Stimulated activated effector memory CD8-positive, alpha-beta T cell treated with anti-CD3 and anti-CD28 coated beads, Interleukin-12 subunit alpha, Interleukin-12 subunit beta, amount 100 ng/mL, for 72 hours (primary cell): ENCODE measurements around the gene RGS19.

Experiments
- ATAC-seq: fragments of 150-1000 bp; cut with Tn5 transposase; 2 replicates; pipeline ENCODE4 v1.10.0; 2021
- DNase-seq, 2 donors: peaks; one replicate each; pipeline ENCODE4 v3.0.0; 2021 to 2022; ENCODE audit warnings: low spot score in 2 of 2
- H3K27ac Mint-ChIP-seq: one replicate; pipeline ENCODE4 v1.8.0; 2022; ENCODE audit warnings: mild to moderate bottlenecking, mixed read lengths
- H3K36me3 Mint-ChIP-seq: one replicate; pipeline ENCODE4 v1.8.0; 2022; ENCODE audit warnings: mild to moderate bottlenecking, mixed read lengths
- H3K4me1 Mint-ChIP-seq: one replicate; pipeline ENCODE4 v1.8.0; 2022; ENCODE audit warnings: mixed read lengths
- H3K4me3 Mint-ChIP-seq: one replicate; pipeline ENCODE4 v1.8.0; 2022; ENCODE audit warnings: mild to moderate bottlenecking, mixed read lengths
- H3K9me3 Mint-ChIP-seq: one replicate; pipeline ENCODE4 v1.8.0; 2022; ENCODE audit warnings: mixed read lengths

Gene RGS19

DNA sequence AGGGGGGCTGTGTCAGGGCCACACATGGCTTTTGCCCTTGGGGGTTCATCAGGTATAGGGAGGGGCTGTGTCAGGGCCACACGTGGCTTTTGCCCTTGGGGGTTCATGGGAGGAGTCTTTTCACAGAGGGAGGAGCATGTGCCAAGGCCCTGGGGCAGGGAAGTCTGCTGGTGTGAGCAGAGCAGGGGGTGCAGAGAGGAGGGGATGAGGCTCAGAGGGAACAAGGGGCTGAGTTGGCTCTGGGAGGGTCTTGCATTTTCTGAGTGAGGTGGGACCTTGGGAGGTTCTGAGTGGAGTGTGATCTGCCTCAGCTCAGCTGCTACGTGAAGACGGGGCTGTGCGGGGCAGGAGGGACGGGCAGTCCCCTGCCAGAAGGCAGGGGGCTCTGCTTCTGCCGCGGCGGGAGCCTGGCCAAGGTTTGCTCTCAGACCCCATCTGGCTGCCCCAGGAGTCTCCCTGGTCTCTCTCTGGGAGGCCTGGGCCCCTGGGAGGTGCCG, 23.9 kb downstream of the RGS19 start:
- H3K36me3 Mint-ChIP-seq, result peaks cover 12% of the 10 kb centered on the region
- ATAC-seq, result no peak
- no peak for DNase-seq
- H3K9me3 Mint-ChIP-seq, result no peaks in the 10 kb centered on the region
- peak overlapping the region; percentile 21 for H3K4me3 Mint-ChIP-seq
- peak overlapping the region; percentile 71 for H3K27ac Mint-ChIP-seq
- peaks cover 39% of the 10 kb centered on the region for H3K4me1 Mint-ChIP-seq

DNA sequence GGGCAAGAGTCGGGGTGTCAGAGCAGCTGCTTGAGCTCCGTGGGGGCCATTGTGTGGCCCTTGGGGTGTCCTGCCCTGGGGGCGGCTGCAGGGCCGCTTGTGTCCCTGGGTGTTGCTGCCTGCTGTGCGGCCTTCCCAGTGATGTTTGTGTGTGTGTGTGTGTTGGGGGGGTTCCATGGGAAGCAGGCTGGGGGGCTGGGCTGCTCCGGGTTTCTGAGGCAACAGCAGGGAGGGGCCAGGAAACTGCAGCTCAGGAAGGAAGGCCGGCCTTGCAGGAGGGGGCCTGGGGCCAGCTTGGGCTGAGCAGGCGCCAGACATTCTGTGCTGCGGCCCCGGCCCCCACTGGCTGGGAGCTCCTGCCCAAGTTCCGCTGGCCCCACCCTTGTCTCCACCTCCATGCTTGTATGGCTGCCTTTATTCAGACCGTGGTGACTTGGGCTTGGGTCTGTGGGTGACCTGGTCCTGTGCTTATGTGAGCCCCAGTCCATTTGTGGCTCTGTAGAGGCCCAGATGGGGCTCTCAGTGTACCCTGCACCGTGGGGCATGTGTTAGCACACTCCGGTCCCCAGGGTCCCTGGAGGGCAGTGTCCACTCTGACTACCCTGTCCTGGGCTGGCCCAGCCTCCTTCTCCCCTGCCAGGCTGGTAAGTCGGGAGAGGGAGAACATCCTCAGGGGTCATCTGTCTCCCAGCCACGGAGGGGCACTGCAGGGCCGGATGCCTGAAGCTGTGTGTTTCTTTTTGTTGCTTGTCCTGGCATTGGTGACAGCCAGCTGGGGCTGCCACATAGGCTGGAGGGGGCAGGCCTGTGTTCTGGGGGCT, 25.3 kb downstream of the RGS19 start:
- H3K27ac Mint-ChIP-seq, result no peak overlapping the region
- peaks cover 12% of the 10 kb centered on the region for H3K36me3 Mint-ChIP-seq
- ATAC-seq (no peak), DNase-seq (no peak)
- H3K4me3 Mint-ChIP-seq, result no peak overlapping the region
- no peaks in the 10 kb centered on the region for H3K9me3 Mint-ChIP-seq
- peaks cover 34% of the 10 kb centered on the region for H3K4me1 Mint-ChIP-seq

DNA sequence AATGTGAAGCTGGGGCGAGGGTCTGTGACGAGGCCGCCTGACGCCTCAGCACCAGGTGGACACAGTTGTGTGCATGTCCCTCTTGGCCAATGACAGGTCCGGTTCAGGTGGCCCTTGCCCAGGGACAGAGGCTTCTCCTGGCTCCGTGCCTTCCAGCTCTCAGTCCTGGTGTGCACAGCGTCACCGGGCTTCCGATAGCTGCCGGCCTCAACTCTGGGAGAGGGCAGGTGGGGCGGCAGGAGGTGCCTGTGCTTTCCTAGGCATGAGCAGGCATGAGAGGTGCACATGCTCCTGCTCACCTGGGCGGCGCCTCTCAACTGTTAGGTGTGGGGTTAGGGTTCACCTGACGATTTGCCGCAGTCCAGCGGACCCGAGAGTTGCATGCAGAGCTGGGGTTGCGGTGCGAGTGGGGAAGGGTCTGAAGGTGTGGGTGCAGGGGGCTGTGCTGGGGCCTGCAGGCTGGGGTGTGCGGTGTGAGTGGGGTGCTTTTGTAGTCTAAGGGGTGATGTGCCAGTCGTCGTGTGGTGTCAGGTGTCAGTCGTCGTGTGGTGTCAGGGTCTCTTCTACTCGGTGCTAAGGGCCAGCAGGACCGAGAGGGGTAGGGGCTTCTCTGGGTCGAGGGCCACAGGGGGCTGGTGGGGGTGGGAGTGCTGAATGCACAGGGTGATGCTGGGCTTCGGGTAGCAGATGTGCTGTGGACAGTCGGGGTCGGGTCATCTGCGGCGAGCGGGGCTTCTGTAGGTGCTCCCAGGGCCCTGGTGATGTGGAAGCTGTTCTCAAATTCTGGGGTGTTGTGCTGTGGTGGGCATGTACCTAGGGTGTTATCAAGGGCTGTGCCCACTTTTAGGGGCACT, 26.1 kb downstream of the RGS19 start:
- no peak for ATAC-seq
- H3K4me3 Mint-ChIP-seq, result no peak overlapping the region
- no peaks in the 10 kb centered on the region for H3K9me3 Mint-ChIP-seq
- no peak overlapping the region for H3K27ac Mint-ChIP-seq
- peaks cover 29% of the 10 kb centered on the region for H3K4me1 Mint-ChIP-seq
- DNase-seq, result no peak
- H3K36me3 Mint-ChIP-seq, result peaks cover 7% of the 10 kb centered on the region

DNA sequence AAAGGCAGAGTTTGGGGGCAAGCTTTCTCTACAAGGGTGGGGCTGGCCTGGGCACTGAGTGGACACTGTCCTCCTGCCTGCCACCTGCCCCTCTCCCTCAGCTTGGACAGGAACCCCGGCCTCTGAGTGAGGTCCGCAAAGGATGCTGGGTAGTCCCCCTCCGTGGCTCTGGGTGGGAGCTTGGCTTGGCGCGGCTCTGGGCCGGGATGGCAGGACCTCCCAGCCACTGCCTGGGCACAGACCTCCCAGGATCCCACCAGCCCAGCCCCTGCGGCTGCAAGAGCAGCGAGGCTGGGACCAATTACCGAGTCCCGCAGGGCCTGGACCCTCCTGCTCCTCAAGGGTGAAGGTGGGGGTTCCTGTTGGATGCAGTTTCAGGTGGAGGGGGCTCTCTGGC, 27.0 kb downstream of the RGS19 start:
- ATAC-seq (no peak), DNase-seq (no peak)
- H3K9me3 Mint-ChIP-seq, result no peaks in the 10 kb centered on the region
- H3K27ac Mint-ChIP-seq, result no peak overlapping the region
- H3K4me3 Mint-ChIP-seq, result no peak overlapping the region
- peaks cover 21% of the 10 kb centered on the region for H3K4me1 Mint-ChIP-seq
- peaks cover 4% of the 10 kb centered on the region for H3K36me3 Mint-ChIP-seq

DNA sequence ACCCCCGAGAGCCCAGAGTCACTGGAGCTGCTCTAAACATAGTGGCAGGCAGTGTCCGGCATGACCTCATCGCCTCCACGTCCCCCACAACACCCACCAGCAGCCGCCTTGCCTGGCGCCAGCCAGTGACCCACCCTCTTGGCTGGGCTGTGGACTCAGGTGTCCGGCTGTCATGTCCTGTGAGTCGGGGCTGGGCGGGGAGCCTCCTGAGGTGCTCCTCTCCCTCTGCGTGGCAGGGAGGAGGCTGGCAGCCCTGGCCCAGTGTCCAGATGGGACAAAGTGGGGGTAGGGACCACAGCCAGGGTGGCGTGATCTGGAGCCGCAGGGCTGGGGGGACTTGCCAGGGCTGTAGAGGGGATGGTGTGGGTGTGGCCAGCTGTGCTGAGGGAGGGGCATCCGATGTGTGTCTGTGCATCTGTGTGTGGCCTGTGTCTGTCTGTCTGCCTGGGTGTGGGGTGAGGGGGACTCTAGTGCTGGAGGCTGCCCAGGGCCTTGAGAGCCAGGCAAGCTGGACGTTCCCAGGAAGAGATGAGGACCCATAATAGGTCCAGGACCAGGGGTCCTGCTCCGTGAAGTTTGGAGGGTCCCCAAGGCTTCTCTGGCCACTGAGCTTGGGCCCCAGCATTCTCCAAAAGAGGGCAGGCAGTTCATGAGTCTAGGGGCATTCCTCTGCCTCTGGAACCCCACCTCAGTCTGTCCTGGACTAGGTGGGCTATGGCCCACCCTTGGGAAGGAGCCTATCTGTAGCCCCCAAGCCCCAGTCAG, 27.6 kb downstream of the RGS19 start:
- peaks cover 20% of the 10 kb centered on the region for H3K4me1 Mint-ChIP-seq
- H3K9me3 Mint-ChIP-seq, result no peaks in the 10 kb centered on the region
- no peak for ATAC-seq
- peaks cover 4% of the 10 kb centered on the region for H3K36me3 Mint-ChIP-seq
- H3K4me3 Mint-ChIP-seq, result no peak overlapping the region
- no peak for DNase-seq
- no peak overlapping the region for H3K27ac Mint-ChIP-seq

DNA sequence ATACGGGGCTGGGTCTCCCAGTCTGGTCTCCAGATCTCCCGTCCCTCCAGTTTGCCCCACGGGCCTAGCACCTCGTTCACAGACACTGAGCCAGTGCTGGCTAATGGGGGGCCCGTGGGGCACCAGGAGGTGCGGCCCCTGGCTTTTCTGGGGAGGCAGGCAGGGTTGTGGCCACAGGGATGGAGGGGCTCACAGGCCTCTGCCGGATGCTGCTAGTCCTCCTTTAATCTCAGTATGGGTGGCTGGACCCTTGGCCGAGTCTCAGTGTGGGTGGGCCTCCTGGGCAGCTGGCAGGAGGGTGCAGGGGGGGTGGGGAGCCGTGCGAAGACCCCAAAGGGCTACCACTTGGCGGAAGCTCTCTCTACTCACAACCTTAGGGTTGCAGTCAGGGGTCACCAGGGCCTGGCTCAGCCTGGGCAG, 28.3 kb downstream of the RGS19 start:
- no peaks in the 10 kb centered on the region for H3K9me3 Mint-ChIP-seq
- peak overlapping the region; percentile 24 for H3K4me3 Mint-ChIP-seq
- H3K36me3 Mint-ChIP-seq, result peaks cover 4% of the 10 kb centered on the region
- ATAC-seq, result no peak
- peaks cover 26% of the 10 kb centered on the region for H3K4me1 Mint-ChIP-seq
- no peak overlapping the region for H3K27ac Mint-ChIP-seq
- no peak for DNase-seq

DNA sequence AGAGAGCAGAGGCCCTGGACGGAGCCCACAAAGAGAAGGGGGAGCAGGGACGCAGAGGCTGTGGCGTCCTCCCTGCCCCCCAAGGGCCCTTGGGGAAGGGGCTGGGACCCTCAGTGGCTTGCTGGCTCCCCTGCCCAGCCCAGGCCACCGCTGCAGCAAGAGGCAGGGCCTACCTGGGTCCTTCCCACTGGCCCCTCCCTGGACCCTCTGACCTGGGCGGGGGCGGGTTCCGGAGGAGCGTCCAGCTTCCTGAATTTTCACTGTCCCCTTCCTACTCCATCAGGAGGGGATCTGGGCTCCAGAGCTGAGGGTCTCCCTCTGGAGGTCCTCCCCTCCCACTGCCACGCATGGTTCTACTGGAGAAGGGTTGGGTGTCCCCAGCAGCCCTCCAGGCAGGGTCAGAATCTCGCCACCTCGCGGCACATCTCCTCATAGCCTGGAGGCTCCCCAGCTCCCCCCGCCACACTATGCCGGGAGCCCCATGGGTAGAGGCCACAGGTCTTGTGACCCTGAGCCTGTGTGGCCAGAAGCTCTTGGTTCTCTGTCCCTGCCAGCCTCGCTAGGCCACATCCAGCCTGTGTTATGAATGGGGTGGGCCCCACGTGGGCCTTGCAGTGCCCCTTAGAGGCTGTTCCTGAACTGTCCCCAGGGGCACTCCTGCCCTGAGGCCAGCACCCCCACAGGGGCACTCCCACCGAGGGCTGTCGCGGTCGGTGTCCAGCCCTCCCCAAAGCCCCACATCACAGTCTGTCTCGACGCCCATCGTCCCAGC, 28.9 kb downstream of the RGS19 start:
- ATAC-seq, result no peak
- DNase-seq, result no peak
- H3K4me1 Mint-ChIP-seq, result peaks cover 29% of the 10 kb centered on the region
- H3K36me3 Mint-ChIP-seq, result peaks cover 4% of the 10 kb centered on the region
- H3K4me3 Mint-ChIP-seq, result peak overlapping the region; percentile 37
- no peaks in the 10 kb centered on the region for H3K9me3 Mint-ChIP-seq
- H3K27ac Mint-ChIP-seq, result no peak overlapping the region

DNA sequence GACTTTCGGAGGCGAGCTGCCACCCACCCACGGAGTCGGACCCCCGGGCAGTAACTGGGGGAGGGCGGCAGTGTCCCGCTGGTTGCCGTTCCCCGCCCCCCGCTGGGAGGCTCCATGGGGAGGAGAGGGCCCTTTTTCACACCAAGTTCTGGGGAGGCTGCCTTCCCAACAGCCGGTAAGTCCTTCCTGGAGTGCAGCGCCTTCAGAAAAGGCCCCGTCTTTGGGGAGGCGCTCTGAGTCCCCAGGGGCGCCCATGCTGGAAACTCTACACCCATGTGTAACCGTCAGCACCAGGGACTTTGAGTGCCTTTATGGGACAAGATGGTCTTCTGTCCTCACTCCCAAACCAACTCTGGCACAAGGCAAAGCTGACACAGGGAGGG, 29.4 kb downstream of the RGS19 start:
- Mint-ChIP-seq H3K4me1 (peaks cover 24% of the 10 kb centered on the region), H3K36me3 (peaks cover 4% of the 10 kb centered on the region), H3K4me3 (peak overlapping the region; percentile 37), H3K27ac (no peak overlapping the region), H3K9me3 (no peaks in the 10 kb centered on the region)
- ATAC-seq, result no peak
- no peak for DNase-seq

DNA sequence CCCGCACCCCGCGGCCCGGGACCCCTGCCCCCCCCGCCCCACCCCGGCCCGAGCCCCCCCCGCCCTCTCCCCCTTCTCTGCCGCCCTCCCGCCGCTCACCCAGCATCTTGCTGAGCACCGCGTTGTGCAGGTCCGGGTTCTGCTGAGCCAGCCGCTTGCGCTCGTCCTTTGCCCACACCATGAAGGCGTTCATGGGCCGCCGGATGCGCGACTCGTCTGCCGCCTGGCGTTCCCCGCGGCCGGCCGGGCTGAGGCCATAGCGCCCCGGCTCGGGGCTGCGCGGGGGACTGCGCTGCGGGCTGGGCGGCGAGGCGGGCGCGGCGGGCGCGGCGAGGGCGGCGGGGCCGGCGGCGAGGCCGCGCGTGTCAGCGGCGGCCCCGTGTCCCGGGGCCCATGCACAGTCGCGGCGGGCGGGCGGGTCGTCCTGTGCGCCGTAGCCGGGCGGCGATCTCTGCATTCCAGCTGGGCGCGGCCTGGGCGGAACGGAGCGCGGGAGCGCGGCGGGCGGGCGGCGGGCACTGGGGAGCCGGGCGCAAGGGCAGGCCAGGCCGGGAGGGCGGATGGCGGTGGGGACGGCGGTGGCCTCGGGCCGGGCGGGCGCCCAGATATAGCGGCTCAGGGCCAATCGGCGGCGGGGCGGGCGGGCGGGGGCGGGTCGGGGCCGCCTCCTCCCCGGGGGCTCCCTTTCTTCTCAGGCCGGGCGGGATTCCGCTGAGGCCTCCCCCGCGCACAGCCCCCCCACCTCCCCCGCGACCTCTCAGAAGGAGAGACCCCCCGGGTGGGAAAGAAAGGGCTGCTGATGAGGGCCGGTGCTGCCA, 30.0 kb downstream of the RGS19 start, which contains the start of gene SOX18:
SOX18 (minus strand) TSS at position 580 of the 818 bp plus-strand sequence; CDS start at position 457, 123 bp downstream.
- DNase-seq (no peak), ATAC-seq (peak; percentile 66)
- H3K4me3 Mint-ChIP-seq, result peak within 1 kb of the TSS; percentile 53
- H3K27ac Mint-ChIP-seq, result no peak within 1 kb of the TSS
- no peaks in the 10 kb centered on the region for H3K9me3 Mint-ChIP-seq
- H3K36me3 Mint-ChIP-seq, result peaks cover under 1% of the 10 kb centered on the region
- peaks cover 24% of the 10 kb centered on the region for H3K4me1 Mint-ChIP-seq

DNA sequence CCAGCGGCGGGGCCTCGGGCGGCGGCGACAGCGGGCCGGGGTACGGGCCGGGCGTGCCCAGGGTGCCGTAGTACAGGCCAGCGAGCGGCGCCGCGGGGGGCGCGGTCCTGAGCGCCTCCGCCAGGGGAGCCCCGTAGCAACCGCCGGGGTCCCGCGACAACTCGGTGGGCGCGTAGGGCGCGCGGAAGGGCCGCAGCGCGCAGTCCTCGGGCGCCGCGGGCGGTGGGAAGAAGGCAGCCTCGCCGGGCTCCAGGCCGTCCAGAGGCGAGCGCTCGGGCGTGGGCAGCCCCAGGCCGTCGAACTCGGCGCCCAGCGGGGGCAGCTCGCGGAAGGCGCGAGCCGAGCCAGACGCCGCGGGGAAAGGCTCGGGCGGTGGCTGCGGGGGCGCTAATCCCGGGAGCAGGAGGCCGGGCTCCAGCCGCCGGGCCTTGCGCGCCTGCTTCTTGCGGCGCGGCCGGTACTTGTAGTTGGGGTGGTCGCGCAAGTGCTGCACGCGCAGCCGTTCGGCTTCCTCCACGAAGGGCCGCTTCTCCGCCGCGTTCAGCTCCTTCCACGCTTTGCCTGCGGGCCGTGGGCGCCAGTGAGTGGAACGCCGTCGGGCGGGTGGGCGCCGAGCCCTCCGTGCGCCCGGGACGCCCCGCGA, 30.8 kb downstream of the RGS19 start:
- Mint-ChIP-seq H3K27ac (no peak overlapping the region), H3K9me3 (no peaks in the 10 kb centered on the region), H3K4me3 (peak overlapping the region; percentile 53), H3K36me3 (no peaks in the 10 kb centered on the region), H3K4me1 (peaks cover 20% of the 10 kb centered on the region)
- DNase-seq, result no peak
- no peak for ATAC-seq

DNA sequence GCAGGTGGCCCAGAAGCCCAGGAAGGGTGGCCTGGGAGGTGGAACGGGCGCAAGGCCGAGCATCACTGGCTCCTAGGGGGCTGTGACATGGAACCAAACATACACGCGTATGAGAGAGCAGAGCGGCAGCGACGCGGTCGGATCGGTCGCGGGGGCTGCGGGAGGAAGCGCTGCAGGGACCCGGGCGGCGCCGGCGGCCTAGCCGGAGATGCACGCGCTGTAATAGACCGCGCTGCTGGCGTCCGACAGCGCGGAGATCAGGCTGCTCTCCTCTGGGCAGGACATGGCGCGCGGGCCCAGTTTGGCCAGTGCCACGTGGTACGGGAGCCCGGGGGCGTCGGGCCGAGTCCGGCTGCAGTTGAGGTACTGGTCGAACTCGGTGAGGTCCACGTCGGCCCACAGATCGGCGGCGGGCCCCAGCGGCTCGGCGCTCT, 31.3 kb downstream of the RGS19 start:
- Mint-ChIP-seq H3K36me3 (no peaks in the 10 kb centered on the region), H3K27ac (no peak overlapping the region), H3K4me1 (peaks cover 17% of the 10 kb centered on the region), H3K9me3 (no peaks in the 10 kb centered on the region), H3K4me3 (peak overlapping the region; percentile 38)
- DNase-seq (no peak), ATAC-seq (no peak)

DNA sequence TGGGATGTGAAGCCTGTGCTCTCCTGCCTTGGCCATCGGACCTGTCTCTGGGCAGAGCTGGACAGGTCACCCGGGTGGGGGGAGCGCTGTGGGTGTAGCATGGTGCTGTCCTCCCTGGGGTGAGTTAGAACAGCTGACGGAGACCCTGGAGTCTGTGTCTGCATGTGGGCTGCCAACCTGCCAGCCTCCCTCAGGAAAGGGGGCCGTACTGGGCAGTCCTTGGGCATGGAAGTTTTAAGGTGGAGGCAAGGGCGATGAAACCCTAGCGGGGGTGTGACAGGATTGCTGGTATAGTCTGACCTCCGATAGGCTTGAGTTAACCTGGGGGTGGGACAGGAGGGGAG, 32.3 kb downstream of the RGS19 start:
- Mint-ChIP-seq H3K27ac (no peak overlapping the region), H3K4me1 (peaks cover 17% of the 10 kb centered on the region), H3K4me3 (peak overlapping the region; percentile 38), H3K9me3 (no peaks in the 10 kb centered on the region), H3K36me3 (no peaks in the 10 kb centered on the region)
- ATAC-seq, result no peak
- DNase-seq, result no peak

DNA sequence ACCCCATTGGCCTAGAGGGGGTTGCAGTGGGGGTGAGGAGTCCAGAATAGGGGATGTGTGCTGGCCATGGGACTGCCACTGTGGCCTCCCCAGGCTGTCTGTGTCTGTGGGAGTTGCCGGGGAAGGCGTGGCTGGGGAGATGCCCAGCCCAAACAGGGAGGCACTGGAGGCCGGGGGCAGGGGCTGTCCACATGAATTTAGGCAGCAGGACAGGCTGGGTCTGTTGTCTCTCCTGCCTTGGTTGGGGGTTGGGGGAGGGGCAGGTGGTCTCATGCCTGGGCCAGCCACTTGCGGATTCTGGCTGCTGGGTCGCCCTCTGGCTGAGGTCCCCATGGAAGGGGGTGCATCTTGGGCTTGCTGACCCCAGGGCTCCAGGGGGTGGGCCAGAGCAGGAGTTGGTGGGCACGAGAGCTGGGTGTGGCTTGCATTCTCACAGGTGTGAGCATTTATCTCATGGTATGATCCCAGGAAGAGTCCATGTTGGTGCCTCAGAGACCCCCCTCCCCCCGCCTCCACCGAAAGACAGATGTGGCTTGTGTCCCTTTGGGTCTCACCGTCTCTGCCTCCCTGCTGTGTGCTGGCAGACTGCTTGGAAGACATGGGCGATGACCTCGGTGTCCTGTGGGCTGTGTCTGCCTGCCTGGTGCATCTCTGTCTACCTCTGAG, 33.8 kb downstream of the RGS19 start:
- H3K4me1 Mint-ChIP-seq, result peaks cover 17% of the 10 kb centered on the region
- H3K4me3 Mint-ChIP-seq, result no peak overlapping the region
- no peak overlapping the region for H3K27ac Mint-ChIP-seq

More for the DNA sequence above, 33.8 kb downstream of the RGS19 start:
- Mint-ChIP-seq H3K9me3 (no peaks in the 10 kb centered on the region), H3K36me3 (no peaks in the 10 kb centered on the region)
- DNase-seq, result no peak
- ATAC-seq, result no peak
